Stimulated activated CD8-positive, alpha-beta memory T cell treated with anti-CD3 and anti-CD28 coated beads, Interleukin-4, amount 100 ng/mL, for 4 hours (primary cell): ENCODE measurements around the gene GDF3.

Source experiments
- DNase-seq, 2 donors: peaks; one replicate each; pipeline ENCODE4 v3.0.0-alpha.2; 2020; ENCODE audit warnings: low read depth in 2 of 2, low spot score in 1 of 2

Gene GDF3

GRCh38 chr12:7668171-7668570 is 27.4 kb downstream of the GDF3 start:
- no peak for DNase-seq

GRCh38 chr12:7667125-7667524 is 28.4 kb downstream of the GDF3 start:
- DNase-seq = no peak

- DNase-seq = no peak
These were observed 29.0 kb downstream of the GDF3 start for GRCh38 chr12:7666595-7666994.

GRCh38 chr12:7661741-7662140 is 33.8 kb downstream of the GDF3 start:
- no peak for DNase-seq

- no peak for DNase-seq
These were observed 39.5 kb downstream of the GDF3 start for GRCh38 chr12:7656121-7656520.

- DNase-seq = no peak
These were observed 45.5 kb downstream of the GDF3 start for GRCh38 chr12:7650091-7650490.

GRCh38 chr12:7647071-7647470 is 48.5 kb downstream of the GDF3 start:
- DNase-seq = no peak

- no peak for DNase-seq
These were observed 49.4 kb downstream of the GDF3 start for GRCh38 chr12:7646178-7646475.

GRCh38 chr12:7645395-7646177 is 50.0 kb downstream of the GDF3 start:
- no peak for DNase-seq

- no peak for DNase-seq
These were observed 52.7 kb downstream of the GDF3 start for GRCh38 chr12:7642876-7643309.

GRCh38 chr12:7642287-7642686 is 53.3 kb downstream of the GDF3 start:
- no peak for DNase-seq

GRCh38 chr12:7640123-7640995 is 55.2 kb downstream of the GDF3 start:
- peak; percentile 6 to 32 for DNase-seq
